GM12878 (cell line): ENCODE data around the gene DDR1.

Experiments used
- ELK1 ChIP-seq: IDR thresholded peaks from 2 replicates; pipeline ENCODE4 v1.6.1; 2012; ENCODE audit warnings: low read depth, low read length, improper control_type of control experiment
- MAX ChIP-seq: IDR thresholded peaks from 2 replicates; pipeline ENCODE4 v1.6.1; 2012; ENCODE audit warnings: low read depth, low read length, improper control_type of control experiment
- NFIC ChIP-seq: IDR thresholded peaks from 2 replicates; pipeline ENCODE4 v1.6.1; 2012; ENCODE audit warnings: low read depth, mild to moderate bottlenecking, inconsistent platforms, low read length, moderate library complexity
- POLR2A ChIP-seq: IDR thresholded peaks from 2 replicates; pipeline ENCODE4 v1.6.1; 2011; ENCODE audit warnings: low read depth, mild to moderate bottlenecking, low read length
- SRF ChIP-seq, 2 experiments: IDR thresholded peaks; 2 replicates each; pipeline ENCODE4 v1.6.1; 2011; ENCODE audit warnings: low read depth in 2 of 2, low read length in 2 of 2, mild to moderate bottlenecking in 1 of 2, moderate library complexity in 1 of 2

GRCh38 chr6:30837432-30837831 is 46.9 kb upstream of the DDR1 start:
- no peak for TF ChIP-seq POLR2A
- TF ChIP-seq NFIC = no peak
- no peak for TF ChIP-seq MAX
- TF ChIP-seq SRF (IDR thresholded peaks at IDR 0.05; ENCODE audit: low read depth in 2 of 2, low read length in 2 of 2) = no peak
- no peak for TF ChIP-seq ELK1
